Skeletal muscle satellite cell (primary cell): Measurements from ENCODE around the gene ERFE.

Experiments
- H3K27me3 ChIP-seq: 2 replicates; pipeline ENCODE4 v1.7.0; 2013; ENCODE audit warnings: low read length; ENCODE audit not compliant: control insufficient read depth, insufficient read depth
- H3K36me3 ChIP-seq: 2 replicates; pipeline ENCODE4 v1.7.0; 2013; ENCODE audit warnings: mild to moderate bottlenecking, control low read depth, low read length; ENCODE audit not compliant: insufficient read depth
- H3K4me1 ChIP-seq: 2 replicates; pipeline ENCODE4 v1.7.0; 2013; ENCODE audit warnings: low read length; ENCODE audit not compliant: control insufficient read depth, insufficient read depth
- H3K4me2 ChIP-seq: 2 replicates; pipeline ENCODE4 v1.7.0; 2013; ENCODE audit warnings: mild to moderate bottlenecking, low read length
- H3K4me3 ChIP-seq: 2 replicates; pipeline ENCODE4 v1.7.0; 2013; ENCODE audit warnings: low read length
- H3K9ac ChIP-seq: 2 replicates; pipeline ENCODE4 v1.7.0; 2013; ENCODE audit warnings: mild to moderate bottlenecking, low read depth, low read length, moderate library complexity
- H3K9me3 ChIP-seq: replicated peaks from 2 replicates; pipeline ENCODE4 v1.7.0; 2013; ENCODE audit warnings: mild to moderate bottlenecking, control low read depth, low read length

The ERFE gene

DNA sequence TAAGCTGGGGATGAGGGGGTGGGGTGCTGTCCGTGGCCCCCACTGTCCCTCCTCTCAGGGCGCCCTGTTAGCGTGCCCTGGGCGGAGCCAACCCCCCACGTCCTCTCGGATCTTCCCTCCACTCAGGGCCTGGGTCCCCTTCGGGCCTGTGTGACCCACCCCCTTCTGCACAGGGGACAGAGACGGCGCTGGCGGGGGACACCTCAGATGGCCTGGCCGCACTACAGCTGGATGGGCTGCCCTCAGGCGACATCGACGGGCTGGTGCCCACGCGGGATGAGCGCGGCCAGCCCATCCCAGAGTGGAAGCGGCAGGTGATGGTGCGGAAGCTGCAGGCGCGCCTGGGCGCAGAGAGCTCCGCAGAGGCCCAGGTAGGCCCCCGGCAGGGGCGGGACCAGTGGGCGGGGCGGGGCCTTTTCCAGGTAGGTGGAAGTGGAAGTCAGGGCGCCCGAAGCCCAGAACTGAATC is 30.2 kb upstream of the ERFE start:
- Histone ChIP-seq H3K9me3 (no peaks in the 10 kb centered on the region), H3K4me3 (peak overlapping the region; percentile 60), H3K27me3 (no peaks in the 10 kb centered on the region), H3K9ac (no peak overlapping the region), H3K4me1 (peaks cover 15% of the 10 kb centered on the region), H3K4me2 (peak overlapping the region; percentile 57), H3K36me3 (no peaks in the 10 kb centered on the region)

DNA sequence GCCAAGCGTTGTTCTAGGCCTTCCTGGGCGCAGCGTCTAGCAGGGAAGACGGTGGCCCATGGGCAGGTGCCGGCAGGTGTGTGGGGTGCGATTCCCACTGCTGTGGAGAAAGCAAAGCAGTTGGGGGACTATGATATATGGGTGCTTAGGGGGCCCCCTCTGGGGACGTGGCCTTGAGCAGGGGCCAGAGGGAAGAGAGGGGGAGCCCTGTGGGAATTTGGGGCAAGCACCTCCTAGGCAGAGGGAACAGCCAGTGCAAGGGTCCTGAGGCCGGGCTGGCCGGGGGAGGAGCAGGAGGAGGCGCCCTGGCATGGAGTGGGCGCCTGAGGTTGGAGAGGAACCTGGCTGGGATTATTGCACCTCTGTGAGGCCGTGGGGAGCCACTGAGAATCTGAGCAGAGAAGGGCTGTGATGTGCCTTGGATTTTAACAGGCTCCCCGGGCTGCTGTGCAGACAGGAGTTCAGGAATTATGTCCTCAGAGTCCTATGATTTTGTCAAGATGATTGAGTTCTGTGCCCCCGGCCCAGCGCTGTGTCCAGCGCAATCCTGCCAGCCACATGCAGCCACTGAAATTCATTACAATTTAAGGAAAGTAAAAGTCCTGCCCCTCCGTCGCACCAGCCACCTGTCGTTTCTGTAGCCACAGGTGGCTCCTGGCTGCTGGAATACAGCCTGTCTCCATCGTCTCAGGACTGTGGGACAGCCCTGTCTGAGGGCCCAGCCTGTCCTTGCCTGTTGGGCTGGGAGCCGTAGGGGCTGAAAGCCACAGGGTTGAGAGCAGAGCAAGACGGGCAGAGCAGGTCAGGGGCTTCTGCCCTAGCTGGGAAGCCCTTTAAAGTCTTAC is 29.4 kb upstream of the ERFE start:
- Histone ChIP-seq H3K4me3 (no peak overlapping the region), H3K4me1 (peaks cover 15% of the 10 kb centered on the region), H3K27me3 (no peaks in the 10 kb centered on the region), H3K9me3 (no peaks in the 10 kb centered on the region), H3K4me2 (no peak overlapping the region), H3K9ac (no peak overlapping the region), H3K36me3 (no peaks in the 10 kb centered on the region)

DNA sequence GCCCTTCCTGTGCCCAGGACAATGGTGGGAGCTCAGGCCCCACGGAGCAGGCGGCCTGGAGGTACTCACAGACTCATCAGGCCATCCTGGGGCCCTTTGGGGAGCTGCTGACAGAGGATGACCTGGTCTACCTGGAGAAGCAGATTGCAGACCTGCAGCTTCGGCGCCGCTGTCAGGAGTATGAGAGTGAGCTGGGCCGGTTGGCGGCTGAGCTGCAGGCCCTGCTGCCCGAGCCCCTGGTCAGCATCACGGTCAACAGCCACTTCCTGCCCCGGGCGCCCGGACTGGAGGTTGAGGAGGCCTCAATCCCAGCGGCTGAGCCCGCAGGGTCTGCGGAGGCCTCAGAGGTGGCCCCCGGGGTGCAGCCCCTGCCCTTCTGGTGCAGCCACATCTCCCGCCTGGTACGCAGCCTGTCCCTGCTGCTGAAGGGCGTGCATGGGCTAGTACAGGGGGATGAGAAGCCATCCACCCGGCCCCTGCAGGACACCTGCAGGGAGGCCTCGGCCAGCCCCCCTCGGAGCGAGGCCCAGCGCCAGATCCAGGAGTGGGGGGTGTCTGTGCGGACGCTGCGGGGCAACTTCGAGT is 28.6 kb upstream of the ERFE start:
- Histone ChIP-seq H3K4me1 (peaks cover 15% of the 10 kb centered on the region), H3K4me2 (no peak overlapping the region), H3K27me3 (no peaks in the 10 kb centered on the region), H3K4me3 (no peak overlapping the region), H3K36me3 (no peaks in the 10 kb centered on the region), H3K9me3 (no peaks in the 10 kb centered on the region), H3K9ac (no peak overlapping the region)

DNA sequence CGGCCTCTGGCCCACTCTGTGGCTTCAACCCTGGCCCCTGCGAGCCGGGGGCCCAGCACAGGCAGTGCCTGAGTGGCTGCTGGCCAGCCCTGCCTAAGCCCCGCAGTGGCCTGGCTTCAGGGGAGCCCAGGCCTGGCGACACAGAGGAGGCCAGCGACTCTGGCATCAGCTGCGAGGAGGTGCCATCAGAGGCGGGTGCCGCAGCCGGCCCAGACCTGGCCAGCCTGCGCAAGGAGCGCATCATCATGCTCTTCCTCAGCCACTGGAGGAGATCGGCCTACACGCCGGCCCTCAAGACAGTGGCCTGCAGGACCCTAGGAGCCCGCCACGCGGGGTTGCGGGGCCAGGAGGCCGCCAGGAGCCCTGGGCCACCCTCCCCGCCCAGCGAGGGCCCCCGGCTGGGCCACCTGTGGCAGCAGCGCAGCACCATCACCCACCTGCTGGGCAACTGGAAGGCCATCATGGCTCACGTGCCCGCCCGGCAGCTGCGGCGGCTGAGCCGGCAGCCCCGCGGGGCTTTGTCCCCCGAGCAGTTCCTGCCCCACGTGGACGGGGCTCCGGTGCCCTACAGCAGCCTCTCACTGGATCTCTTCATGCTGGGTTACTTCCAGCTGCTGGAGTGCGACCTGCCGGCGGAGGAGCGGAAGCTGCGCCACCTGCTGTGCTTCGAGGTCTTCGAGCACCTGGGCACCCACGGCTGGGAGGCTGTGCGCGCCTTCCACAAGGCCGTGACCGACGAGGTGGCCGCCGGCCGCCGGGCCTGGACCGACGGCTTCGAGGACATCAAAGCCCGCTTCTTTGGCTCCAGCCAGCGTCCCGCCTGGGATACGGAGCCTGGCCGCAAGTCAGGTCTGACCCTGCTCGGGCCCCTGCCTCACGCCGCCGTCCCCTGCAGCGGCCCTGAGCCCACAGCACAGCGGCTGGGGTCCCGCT is 27.8 kb upstream of the ERFE start:
- Histone ChIP-seq H3K4me1 (peaks cover 15% of the 10 kb centered on the region), H3K4me2 (no peak overlapping the region), H3K4me3 (no peak overlapping the region), H3K9me3 (no peaks in the 10 kb centered on the region), H3K27me3 (no peaks in the 10 kb centered on the region), H3K9ac (no peak overlapping the region), H3K36me3 (no peaks in the 10 kb centered on the region)

DNA sequence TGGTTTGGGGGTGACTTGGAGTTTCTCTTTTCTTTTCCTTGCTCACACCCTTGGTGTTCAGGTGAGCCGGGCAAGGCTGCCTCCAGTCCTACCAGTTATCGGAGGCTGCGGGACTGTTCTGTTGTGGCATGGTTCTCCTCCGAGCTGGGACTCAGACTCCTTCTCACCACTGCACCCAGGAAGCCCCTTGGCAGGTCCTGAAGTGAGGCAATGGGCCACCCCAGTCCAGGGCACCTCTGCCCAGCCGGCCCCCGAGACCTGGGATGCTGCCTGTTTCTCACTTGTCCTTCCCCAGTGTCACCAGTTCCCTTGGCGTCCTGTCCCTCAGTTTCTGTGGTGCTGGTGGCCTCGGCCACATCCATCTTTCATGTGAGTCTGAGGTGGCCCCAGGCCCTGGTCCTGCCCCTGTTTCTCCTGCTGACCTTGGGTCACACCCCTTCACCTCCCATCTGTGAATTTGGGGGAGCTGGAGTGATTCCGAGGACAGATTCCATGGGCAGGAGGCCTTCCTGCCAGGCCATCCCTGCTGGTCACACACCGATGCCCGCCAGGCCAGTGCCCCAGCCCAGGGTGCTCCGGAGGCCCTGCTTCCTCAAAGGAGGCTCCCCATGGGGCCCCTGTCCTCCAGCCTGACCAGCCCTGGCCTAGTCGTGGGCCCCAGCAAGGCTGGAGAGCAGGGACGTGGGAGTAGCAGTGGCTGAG is 26.9 kb upstream of the ERFE start:
- no peak overlapping the region for H3K9ac ChIP-seq
- no peaks in the 10 kb centered on the region for H3K27me3 ChIP-seq
- no peak overlapping the region for H3K4me3 ChIP-seq

DNA sequence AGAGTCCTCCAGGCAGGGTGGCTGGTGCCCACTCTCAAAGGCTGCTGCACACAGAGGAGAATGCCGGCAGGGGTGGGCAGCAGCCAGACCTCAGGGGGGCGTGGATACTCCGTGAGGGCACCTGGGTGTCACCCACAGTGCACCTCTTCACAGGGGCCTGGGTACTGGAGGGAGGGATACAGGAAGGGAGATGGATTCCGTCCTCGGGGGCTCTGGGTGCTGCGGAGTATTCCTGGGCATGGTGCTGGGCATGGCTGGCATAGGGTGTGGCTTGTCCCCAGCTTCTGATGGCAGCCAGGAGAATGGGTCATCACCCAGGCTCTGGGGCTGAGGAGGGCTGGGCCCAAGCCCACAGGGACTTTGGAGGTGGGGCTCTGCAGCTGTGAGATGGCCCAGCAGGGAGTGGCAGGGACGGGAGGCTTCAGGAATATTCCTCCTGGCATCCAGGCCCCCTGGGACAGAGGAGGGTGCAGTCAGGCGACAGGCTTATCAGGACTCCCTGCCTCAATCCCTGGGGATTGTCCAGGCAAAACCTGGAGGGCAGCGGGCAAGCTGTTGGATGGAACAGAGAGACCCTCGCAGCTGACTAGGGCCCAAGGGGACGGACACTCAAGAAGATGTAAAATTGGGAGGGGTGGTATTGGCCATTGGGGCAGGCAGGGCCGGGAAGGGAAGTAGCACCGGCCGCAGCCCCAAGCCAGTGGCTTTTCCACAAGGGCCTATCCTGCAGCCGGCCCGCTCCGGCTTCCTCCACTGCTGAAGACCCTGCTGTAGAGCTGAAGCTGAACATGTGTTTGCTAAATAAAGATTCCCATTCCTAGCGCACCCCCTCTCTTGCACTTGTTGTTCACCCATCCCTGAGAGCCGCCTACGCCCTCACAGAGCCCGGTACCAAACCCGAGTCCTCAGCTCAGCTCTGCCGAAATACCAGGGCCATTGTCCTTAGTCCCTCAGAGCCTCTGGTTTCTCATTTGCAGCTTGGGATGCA is 26.0 kb upstream of the ERFE start:
- no peaks in the 10 kb centered on the region for H3K27me3 ChIP-seq
- no peak overlapping the region for H3K4me2 ChIP-seq
- no peaks in the 10 kb centered on the region for H3K36me3 ChIP-seq
- no peak overlapping the region for H3K9ac ChIP-seq
- H3K9me3 ChIP-seq, result no peaks in the 10 kb centered on the region
- H3K4me1 ChIP-seq, result peaks cover 18% of the 10 kb centered on the region
- H3K4me3 ChIP-seq, result no peak overlapping the region

More for the DNA sequence above, 26.9 kb upstream of the ERFE start:
- Histone ChIP-seq H3K4me1 (peaks cover 19% of the 10 kb centered on the region), H3K36me3 (no peaks in the 10 kb centered on the region), H3K9me3 (no peaks in the 10 kb centered on the region), H3K4me2 (no peak overlapping the region)

DNA sequence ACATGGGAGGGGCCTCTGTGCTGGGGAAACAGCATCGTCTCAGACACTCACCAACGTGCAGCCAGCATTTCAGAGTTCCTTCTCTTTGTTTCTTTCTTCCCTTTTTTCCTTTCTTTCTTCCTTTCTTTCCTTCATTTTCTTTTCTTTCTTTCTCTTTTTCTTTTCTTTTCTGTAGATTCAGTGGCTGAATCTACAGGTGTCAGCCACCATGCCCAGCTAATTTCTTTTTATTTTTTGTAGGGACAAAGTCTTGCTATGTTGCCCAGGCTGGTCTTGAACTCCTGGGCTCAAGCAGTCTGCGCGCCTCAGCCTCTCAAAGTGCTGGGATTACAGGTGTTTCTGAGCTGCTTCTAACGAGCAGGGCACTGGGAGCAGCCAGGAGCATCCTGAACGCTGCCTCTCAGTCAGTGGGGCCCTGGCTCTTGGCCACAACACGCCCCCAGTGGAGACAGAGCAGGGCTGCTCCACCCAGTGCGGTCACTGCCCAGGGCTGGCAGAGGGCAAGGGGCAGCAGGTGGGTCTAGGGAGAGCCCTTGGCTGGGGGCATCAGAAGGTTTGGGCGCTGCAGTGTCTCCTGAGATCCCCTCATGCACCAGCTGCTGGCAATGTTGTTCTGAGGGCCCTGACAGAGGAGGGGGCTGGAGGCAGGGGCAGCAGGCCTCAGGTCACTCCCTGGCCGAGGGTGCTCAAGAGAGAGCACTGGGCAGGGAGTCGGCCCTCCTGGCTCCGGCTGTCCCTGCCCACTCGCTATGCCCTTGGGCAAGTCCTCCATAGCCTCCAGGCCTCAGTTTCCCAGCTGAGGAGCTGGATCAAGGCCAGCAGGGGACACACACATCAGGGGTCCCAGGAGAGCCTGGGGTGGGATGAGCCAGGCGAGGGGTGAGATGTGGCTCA is 25.0 kb upstream of the ERFE start:
- H3K36me3 ChIP-seq, result no peaks in the 10 kb centered on the region
- H3K4me3 ChIP-seq, result no peak overlapping the region
- peaks cover 22% of the 10 kb centered on the region for H3K4me1 ChIP-seq
- no peaks in the 10 kb centered on the region for H3K27me3 ChIP-seq
- H3K4me2 ChIP-seq, result no peak overlapping the region
- no peak overlapping the region for H3K9ac ChIP-seq
- H3K9me3 ChIP-seq, result no peaks in the 10 kb centered on the region

DNA sequence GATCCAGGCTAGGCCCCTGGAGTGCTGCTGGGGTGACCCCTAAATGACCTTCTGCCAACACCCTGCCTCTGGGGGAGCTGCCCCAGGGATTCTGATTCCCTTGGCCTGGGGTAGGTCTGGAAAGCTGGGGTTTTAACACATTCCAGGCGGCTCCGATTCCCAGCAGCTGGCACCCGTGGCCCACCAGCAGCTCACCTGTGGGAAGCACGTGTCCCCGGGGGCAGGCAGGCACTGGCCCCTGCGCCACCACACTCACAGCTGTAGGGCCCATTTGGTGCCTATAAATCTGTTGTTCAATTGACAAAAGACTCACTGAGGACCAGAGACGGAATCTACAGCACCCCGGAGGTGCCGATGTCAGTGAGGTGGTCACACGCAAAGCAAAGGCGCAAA is 24.4 kb upstream of the ERFE start:
- H3K9ac ChIP-seq, result no peak overlapping the region
- H3K27me3 ChIP-seq, result no peaks in the 10 kb centered on the region
- H3K9me3 ChIP-seq, result no peaks in the 10 kb centered on the region
- peaks cover 29% of the 10 kb centered on the region for H3K4me1 ChIP-seq
- no peak overlapping the region for H3K4me2 ChIP-seq
- no peak overlapping the region for H3K4me3 ChIP-seq
- H3K36me3 ChIP-seq, result no peaks in the 10 kb centered on the region

DNA sequence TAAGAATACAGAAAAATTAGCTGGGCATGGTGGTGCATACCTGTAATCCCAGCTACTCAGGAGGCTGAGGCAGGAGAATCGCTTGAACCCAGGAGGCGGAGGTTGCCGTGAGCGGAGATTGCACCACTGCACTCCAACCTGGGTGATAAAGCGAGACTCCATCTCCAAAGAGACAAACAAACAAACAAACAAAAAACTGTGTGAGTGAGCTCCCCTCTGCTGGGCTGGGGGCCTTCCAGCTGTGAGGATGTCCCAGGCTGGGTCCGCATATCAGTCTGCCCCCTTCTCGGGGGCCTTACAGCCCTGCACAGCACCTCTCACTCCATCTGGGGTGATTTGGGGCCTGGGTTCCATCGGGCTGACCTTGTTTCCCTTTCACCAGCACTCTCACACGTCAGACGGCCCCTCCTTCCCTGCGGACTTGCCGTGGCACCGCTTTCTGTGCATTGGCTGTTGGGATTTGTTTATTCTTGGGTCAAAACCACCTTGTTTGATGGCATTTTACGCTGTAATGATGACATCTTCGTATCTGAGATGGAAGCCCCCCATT is 23.1 kb upstream of the ERFE start:
- Histone ChIP-seq H3K36me3 (no peaks in the 10 kb centered on the region), H3K9me3 (no peaks in the 10 kb centered on the region), H3K4me1 (peaks cover 31% of the 10 kb centered on the region), H3K4me3 (no peak overlapping the region), H3K9ac (no peak overlapping the region), H3K27me3 (no peaks in the 10 kb centered on the region), H3K4me2 (no peak overlapping the region)
